TTC549 (cell line): ENCODE measurements around the gene MYO16.

Source experiments
- FAIRE-seq: peaks from 2 replicates; lab custom pipeline; 2012; peaks lifted over from hg19 to GRCh38; lab: Jason Lieb, UNC

MYO16 gene

DNA sequence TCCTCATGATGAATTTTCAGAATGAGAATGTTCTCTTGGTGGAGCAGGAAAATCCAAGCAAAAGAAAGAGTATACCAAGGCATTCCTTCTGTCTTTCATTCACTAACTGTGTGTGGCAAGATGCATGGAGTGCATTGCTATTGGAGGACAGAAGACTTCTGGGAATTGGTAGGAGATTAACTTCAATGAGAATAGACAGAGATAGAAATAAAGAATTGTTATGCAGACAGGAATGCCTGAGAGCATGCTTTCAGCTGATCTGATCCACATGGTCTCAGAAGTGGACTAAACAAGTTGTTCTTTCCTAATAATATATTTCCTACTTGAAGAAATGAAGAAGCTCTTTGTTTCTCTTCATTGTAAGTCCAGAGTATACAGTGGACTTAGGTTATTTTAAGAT is 303.6 kb downstream of the MYO16 start:
- no peak for FAIRE-seq

- no peak for FAIRE-seq
These were observed 308.7 kb downstream of the MYO16 start for GRCh38 chr13:108938155-108938554.

GRCh38 chr13:108940121-108940520 is 310.7 kb downstream of the MYO16 start:
- no peak for FAIRE-seq

- no peak for FAIRE-seq
These were observed 314.4 kb downstream of the MYO16 start for GRCh38 chr13:108943842-108944241.

DNA sequence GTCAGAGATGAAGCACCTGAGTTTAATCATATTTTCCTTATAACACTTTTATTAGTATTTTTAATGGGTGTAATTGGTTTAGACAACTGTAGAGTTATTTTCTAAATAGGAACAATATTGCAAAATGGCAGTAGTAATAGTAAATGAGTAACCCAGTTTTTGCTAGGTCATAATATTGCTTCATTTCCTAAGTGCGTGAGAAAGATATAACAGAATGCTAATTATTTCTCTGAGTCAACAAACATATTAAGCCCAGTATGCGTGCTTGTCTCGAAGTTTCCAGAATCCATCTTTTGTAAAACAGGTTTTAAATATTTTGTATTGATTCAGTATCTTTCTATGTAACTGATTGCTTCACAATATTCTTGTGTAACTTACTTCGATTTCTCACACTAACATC is 315.3 kb downstream of the MYO16 start:
- no peak for FAIRE-seq

DNA sequence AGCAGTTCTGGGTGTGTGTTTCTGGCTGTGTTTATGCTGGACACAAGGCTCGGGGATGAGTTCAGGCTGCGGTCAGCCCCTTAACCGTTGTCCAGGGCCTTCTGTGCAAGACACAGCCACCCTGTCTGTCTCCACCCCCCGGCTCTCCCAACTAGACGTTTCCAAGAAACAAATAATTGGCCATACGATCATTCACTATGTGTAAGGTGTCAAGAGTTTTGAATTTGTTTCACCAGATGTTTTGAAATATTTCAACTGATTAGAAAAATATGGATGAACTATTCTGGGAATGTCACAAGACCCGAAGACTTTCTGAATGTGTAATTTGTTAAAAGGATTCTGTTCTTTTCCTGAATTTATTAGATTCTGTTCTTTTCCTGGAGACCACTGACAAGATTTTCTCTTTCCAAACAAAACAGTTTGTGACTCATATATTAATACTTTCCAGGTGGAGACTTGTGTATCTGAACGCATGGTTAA is 318.2 kb downstream of the MYO16 start:
- no peak for FAIRE-seq

GRCh38 chr13:108948251-108948671 is 318.9 kb downstream of the MYO16 start:
- FAIRE-seq, result no peak

DNA sequence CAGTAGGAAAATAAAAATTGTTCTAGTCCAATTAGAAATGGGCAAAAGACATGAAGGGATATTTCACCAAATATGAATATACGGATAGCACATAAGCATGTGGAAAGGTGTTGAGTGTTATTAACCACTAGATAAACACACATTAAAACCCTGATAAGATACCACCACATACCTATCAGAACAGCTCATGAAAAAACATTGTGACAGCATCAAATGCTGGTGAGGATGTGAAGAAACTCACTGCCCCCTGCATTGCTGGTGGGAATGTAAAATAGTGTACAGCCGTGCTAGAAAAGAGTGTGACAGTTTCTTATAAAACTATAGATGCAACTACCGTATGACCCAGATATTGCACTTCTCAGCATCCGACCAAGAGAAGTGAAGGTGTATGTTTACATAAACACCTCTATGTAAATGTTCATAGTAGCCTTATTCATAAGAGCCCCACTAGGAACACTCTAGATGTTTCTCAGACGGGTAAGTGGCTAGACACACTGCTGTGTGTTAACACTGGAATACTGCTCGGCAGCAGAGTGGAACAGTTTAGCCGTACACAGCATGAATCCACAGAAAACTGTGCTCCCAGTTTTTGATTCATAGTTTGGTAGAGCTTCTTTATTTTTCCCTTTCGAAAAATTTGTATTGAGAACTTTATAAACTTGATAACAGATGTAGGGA is 321.1 kb downstream of the MYO16 start:
- FAIRE-seq, result no peak

- no peak for FAIRE-seq
These were observed 326.3 kb downstream of the MYO16 start for GRCh38 chr13:108955741-108956140.

GRCh38 chr13:108957369-108958012 is 328.1 kb downstream of the MYO16 start:
- no peak for FAIRE-seq

DNA sequence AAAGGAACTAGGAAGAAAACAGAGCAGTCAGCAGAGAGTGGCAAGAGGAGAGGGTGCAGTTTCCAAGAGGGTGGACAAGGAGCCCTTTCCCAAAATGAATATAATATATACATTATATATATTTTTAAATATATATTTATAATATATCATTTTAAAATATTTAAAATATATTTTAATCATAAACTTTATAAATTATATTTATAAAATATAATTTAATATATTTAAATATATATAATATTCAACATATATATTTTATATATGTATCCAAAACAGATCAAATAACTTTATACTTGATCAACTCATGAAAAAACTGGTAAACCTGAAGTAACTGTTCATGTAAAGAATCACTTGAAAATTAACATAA is 328.6 kb downstream of the MYO16 start:
- FAIRE-seq, result peak; percentile 83

DNA sequence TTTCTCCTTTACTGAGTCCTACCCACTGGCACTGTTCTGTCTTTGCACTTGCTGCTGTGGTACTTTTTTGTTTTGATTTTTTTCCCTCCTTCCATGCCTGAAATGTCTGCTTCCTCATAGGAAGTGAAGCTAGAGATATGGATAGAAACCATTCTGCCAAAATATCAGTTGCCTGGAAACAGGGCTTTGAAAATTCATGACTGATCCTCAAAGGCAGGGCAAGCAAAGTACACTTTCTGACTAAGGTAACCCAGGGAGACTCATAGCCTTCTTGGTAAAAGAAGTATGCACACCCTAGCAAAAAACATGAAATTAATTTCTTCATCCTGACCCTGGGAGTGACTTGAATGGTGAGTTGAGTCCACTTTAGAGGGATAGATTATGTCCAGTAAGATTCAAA is 329.8 kb downstream of the MYO16 start:
- FAIRE-seq, result no peak

- no peak for FAIRE-seq
These were observed 330.6 kb downstream of the MYO16 start for GRCh38 chr13:108960006-108960405.

GRCh38 chr13:108961542-108962125 is 332.2 kb downstream of the MYO16 start:
- no peak for FAIRE-seq

GRCh38 chr13:108962654-108963053 is 333.2 kb downstream of the MYO16 start:
- no peak for FAIRE-seq

GRCh38 chr13:108963276-108963810 is 333.9 kb downstream of the MYO16 start:
- FAIRE-seq, result no peak

DNA sequence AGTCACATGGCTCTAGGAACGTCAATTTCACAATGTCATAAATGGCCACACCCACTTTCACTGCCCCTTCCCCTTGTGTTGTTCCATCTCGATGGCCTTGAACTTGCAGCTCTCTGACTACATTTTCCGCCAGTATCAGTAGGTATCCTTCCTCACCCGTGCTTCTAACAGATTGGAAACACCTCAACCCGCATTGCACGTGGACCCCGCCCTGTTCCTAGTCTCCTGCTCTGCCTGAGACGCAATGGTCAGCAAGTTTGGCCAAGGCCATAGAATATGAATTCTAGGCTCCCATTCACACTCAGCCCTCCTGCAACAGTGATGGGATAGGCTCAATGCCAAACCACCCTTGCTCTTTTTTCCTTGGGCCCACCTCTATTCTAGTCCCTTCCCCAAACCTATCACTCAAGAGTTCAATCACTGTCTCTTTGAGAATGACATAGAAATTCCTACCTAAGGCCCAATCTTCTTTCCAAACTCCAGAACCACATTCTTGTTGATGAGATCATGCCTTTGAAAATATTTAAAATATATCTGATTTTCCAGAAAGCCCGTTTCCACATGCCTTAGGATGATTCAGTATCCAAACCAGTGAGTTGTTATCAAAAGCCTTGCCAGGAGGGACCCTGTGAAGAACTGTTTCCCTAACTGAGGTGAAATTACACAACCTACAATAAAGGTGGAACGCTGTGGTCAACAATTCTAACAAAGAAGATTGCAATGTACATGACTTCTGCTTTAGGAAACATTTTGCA is 334.6 kb downstream of the MYO16 start:
- no peak for FAIRE-seq

DNA sequence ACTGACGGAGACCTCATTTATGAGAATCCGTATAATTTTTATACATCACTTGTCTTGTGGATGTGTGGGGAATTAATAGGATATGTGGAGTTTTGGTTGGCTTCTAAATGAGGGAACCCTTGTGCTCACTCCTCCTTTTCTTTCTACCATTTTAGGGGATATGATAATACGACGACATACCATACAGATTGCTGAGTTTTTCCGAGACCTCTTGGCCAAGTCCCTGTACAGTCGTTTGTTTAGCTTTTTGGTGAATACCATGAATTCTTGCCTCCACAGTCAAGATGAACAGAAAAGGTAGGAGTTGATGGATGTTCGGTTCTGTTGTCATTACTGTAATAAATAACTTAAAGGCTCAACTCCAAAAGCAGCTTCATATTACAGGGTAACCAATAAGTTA is 335.2 kb downstream of the MYO16 start:
- FAIRE-seq, result no peak

DNA sequence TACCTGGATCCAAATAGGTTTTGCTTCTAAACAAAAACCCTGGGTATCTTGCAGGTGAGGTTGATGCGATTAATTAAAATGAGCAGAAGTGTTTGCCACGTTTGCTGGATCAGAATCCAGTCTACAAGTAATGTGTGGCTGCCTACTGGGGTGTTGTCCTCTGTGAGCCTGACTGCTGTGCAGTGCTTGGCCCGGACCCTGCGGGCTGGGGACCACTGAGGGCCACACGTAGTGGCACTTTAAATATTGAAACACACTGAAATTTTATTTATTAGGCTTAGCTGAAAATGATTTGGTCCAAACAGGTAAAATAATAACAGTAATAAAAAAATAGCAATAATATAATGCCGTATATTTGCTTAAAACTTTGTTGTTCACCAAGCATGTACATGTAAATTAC is 338.0 kb downstream of the MYO16 start:
- FAIRE-seq, result no peak

- FAIRE-seq, result no peak
These were observed 339.2 kb downstream of the MYO16 start for GRCh38 chr13:108968566-108968965.

- FAIRE-seq, result no peak
These were observed 345.3 kb downstream of the MYO16 start for GRCh38 chr13:108974686-108975085.

DNA sequence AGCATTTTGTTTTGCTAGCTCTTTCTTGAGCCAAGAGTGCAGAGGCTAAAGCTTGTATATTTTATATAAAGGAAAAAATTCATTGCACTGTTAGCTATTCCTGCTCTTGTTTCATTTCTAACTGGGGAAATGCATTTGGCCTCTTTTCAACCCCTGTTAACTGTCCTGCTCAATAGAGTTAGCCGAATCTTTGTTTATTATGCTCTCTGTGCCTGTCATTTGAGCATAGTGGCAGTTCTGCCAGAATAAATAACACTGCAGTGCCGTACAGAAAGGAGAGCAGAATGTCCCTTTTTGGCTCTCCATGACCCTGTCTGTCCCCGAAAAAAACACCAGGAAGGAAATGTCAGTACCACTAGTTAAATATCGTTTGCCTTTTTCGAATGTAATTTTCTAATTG is 350.8 kb downstream of the MYO16 start:
- no peak for FAIRE-seq

DNA sequence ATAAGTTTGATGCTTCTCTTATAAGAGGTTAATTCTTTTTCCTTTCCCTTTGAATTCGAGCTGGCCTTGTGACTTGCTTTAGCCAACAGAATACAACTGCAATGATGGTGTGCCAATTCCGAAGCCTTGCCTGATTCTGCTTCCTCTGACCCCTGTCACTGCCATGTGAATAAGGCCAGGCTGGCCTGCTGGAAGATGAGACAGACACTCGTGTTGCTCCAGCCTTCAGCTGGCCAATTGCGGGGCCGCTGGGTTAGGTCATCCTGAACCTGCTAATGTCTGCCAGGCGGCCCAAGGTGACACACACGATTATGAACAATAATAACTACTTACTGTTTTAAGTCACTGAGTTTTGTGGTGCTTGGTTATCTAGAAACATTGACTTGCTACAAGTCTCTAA is 352.0 kb downstream of the MYO16 start:
- no peak for FAIRE-seq
